Measurements from ENCODE around the gene FSIP1.
A peak's percentile ranks its signal among the peaks of the same experiment; 100 is the strongest.

The FSIP1 gene

DNA sequence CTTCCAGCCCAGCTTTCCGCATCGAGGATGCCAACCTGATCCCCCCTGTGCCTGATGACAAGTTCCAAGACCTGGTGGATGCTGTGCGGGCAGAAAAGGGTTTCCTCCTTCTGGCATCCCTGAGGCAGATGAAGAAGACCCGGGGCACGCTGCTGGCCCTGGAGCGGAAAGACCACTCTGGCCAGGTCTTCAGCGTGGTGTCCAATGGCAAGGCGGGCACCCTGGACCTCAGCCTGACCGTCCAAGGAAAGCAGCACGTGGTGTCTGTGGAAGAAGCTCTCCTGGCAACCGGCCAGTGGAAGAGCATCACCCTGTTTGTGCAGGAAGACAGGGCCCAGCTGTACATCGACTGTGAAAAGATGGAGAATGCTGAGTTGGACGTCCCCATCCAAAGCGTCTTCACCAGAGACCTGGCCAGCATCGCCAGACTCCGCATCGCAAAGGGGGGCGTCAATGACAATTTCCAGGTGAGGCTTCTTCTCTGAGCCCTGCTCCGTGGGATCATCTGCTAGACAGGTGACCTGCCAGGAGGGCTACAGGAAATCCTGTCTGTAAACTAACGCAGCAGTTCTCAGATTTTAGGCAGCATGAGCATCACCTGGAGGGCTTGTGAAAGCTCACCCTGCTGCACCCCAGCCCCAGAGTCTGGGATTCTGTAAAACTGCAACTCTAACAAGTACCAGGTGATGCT lies 200.2 kb downstream of the FSIP1 start:
- no peak overlapping the region for H3K4me3 ChIP-seq (ENCODE audit: insufficient read depth, low read depth, low read length, poor library complexity, severe bottlenecking)

DNA sequence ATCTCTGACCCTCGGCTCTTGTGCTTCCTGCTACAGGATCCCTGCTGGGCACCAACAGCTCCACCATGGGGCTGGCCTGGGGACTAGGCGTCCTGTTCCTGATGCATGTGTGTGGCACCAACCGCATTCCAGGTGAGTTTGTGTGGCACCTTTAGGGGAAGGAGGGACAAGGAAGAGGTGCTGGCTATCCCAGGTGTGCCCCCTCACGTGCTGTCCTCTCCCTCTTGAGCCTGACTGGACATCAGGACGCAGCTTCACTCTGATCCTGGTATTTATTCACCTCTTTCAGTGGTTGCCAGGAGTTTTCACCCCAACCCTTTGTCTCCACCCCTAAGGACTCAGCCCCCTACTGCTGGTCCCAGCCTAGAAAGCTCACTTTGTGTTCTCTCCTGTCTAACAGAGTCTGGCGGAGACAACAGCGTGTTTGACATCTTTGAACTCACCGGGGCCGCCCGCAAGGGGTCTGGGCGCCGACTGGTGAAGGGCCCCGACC lies 200.8 kb downstream of the FSIP1 start:
- H3K4me3 ChIP-seq (ENCODE audit: insufficient read depth, low read depth, low read length, poor library complexity, severe bottlenecking): no peak overlapping the region
- DNase-seq: no peak
- peaks cover 6% of the 10 kb centered on the region for H3K27me3 ChIP-seq (replicated peaks; ENCODE audit: control insufficient read depth, insufficient read depth, low read length, poor library complexity, severe bottlenecking)
- H3K36me3 ChIP-seq (ENCODE audit: control insufficient read depth, insufficient read depth, low read length): no peaks in the 10 kb centered on the region
- H3K27ac ChIP-seq (ENCODE audit: insufficient read depth, low read length, poor library complexity, severe bottlenecking): no peak overlapping the region
- peaks cover 11% of the 10 kb centered on the region for H3K4me1 ChIP-seq (ENCODE audit: control insufficient read depth, insufficient read depth, low read length, poor library complexity, severe bottlenecking)
- no peaks in the 10 kb centered on the region for H3K9me3 ChIP-seq (ENCODE audit: control insufficient read depth, low read length)

More for the DNA sequence above, 200.2 kb downstream of the FSIP1 start:
- no peak for DNase-seq
- Histone ChIP-seq H3K27ac (ENCODE audit: insufficient read depth, low read length, poor library complexity, severe bottlenecking) (no peak overlapping the region), H3K27me3 (replicated peaks; ENCODE audit: control insufficient read depth, insufficient read depth, low read length, poor library complexity, severe bottlenecking) (peaks cover 6% of the 10 kb centered on the region), H3K4me1 (ENCODE audit: control insufficient read depth, insufficient read depth, low read length, poor library complexity, severe bottlenecking) (peaks cover 11% of the 10 kb centered on the region), H3K9me3 (ENCODE audit: control insufficient read depth, low read length) (no peaks in the 10 kb centered on the region), H3K36me3 (ENCODE audit: control insufficient read depth, insufficient read depth, low read length) (no peaks in the 10 kb centered on the region)

DNA sequence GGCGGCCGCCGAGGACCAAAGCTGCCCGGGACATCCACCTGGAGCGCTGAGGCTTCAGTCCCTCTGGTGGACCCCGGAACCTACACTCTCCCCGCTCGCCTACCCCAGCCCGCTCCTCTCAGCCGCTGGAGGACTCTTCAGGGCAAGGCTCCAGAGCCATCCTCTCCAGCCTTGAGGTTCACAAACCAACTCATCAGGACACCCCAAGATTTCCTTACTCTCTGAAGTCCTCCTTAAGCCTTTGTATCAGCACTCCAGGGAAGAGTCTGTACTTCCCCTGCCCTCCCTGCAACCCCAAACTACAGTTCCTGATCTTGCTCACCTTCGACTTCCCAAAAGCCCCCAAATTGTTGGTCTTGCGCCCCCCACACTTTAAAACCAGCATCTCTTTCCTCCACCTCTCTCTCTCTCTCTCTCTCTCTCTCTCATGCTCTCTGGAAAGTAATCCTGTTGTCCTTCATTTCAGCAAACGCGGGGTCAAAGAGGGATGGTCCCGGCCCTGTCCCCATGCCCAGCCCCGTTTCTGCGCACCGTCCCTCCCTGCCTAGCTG lies 201.3 kb downstream of the FSIP1 start:
- no peak overlapping the region for H3K27ac ChIP-seq (ENCODE audit: insufficient read depth, low read length, poor library complexity, severe bottlenecking)
- H3K36me3 ChIP-seq (ENCODE audit: control insufficient read depth, insufficient read depth, low read length): no peaks in the 10 kb centered on the region
- H3K9me3 ChIP-seq (ENCODE audit: control insufficient read depth, low read length): no peaks in the 10 kb centered on the region
- H3K27me3 ChIP-seq (replicated peaks; ENCODE audit: control insufficient read depth, insufficient read depth, low read length, poor library complexity, severe bottlenecking): peaks cover 6% of the 10 kb centered on the region
- peaks cover 11% of the 10 kb centered on the region for H3K4me1 ChIP-seq (ENCODE audit: control insufficient read depth, insufficient read depth, low read length, poor library complexity, severe bottlenecking)
- DNase-seq: no peak
- H3K4me3 ChIP-seq (ENCODE audit: insufficient read depth, low read depth, low read length, poor library complexity, severe bottlenecking): peak overlapping the region; percentile 56

DNA sequence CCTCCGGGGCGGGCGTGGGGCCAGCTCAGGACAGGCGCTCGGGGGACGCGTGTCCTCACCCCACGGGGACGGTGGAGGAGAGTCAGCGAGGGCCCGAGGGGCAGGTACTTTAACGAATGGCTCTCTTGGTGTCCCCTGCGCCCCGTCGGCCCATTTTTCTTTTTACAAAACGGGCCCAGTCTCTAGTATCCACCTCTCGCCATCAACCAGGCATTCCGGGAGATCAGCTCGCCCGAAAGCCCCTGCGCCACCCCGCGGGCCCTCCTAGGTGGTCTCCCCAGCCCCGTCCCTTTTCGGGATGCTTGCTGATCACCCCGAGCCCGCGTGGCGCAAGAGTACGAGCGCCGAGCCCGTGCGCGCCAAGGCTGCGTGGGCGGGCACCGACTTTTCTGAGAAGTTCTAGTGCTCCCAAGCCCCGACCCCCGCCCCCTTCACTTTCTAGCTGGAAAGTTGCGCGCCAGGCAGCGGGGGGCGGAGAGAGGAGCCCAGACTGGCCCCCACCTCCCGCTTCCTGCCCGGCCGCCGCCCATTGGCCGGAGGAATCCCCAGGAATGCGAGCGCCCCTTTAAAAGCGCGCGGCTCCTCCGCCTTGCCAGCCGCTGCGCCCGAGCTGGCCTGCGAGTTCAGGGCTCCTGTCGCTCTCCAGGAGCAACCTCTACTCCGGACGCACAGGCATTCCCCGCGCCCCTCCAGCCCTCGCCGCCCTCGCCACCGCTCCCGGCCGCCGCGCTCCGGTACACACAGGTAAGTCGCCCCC lies 202.0 kb downstream of the FSIP1 start, which contains the start of gene THBS1:
Gene THBS1 (plus strand): TSS at position 595 of the 757 bp plus-strand sequence. CDS start 779 bp downstream, outside the sequence.
- peak in 2 of 3 donors; percentile 12 to 14 for DNase-seq
- Histone ChIP-seq H3K36me3 (ENCODE audit: control insufficient read depth, insufficient read depth, low read length) (no peaks in the 10 kb centered on the region), H3K4me3 (ENCODE audit: insufficient read depth, low read depth, low read length, poor library complexity, severe bottlenecking) (peak within 1 kb of the TSS; percentile 56), H3K9me3 (ENCODE audit: control insufficient read depth, low read length) (no peaks in the 10 kb centered on the region), H3K4me1 (ENCODE audit: control insufficient read depth, insufficient read depth, low read length, poor library complexity, severe bottlenecking) (peaks cover 11% of the 10 kb centered on the region), H3K27me3 (replicated peaks; ENCODE audit: control insufficient read depth, insufficient read depth, low read length, poor library complexity, severe bottlenecking) (peaks cover 6% of the 10 kb centered on the region), H3K27ac (ENCODE audit: insufficient read depth, low read length, poor library complexity, severe bottlenecking) (no peak within 1 kb of the TSS)

DNA sequence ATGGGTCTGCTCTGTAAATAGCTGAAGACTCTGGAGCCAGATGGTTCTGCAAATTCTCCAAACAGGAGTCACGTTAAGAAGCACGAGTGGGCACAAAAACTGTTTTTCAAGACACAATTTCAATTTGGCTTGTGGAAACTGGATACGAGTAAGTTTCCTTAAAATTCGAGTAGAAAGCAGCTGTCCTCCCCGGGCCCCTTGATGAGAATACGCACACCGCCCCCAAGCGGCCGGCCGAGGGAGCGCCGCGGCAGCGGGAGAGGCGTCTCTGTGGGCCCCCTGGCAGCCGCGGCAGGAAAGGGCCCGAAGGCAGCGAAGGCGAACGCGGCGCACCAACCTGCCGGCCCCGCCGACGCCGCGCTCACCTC lies 202.5 kb downstream of the FSIP1 start:
- Histone ChIP-seq H3K36me3 (ENCODE audit: control insufficient read depth, insufficient read depth, low read length) (no peaks in the 10 kb centered on the region), H3K27ac (ENCODE audit: insufficient read depth, low read length, poor library complexity, severe bottlenecking) (no peak overlapping the region), H3K27me3 (replicated peaks; ENCODE audit: control insufficient read depth, insufficient read depth, low read length, poor library complexity, severe bottlenecking) (peaks cover 6% of the 10 kb centered on the region), H3K4me1 (ENCODE audit: control insufficient read depth, insufficient read depth, low read length, poor library complexity, severe bottlenecking) (peaks cover 11% of the 10 kb centered on the region), H3K9me3 (ENCODE audit: control insufficient read depth, low read length) (no peaks in the 10 kb centered on the region), H3K4me3 (ENCODE audit: insufficient read depth, low read depth, low read length, poor library complexity, severe bottlenecking) (peak overlapping the region; percentile 56)
- peak; percentile 72 to 79 (median 72) for DNase-seq

DNA sequence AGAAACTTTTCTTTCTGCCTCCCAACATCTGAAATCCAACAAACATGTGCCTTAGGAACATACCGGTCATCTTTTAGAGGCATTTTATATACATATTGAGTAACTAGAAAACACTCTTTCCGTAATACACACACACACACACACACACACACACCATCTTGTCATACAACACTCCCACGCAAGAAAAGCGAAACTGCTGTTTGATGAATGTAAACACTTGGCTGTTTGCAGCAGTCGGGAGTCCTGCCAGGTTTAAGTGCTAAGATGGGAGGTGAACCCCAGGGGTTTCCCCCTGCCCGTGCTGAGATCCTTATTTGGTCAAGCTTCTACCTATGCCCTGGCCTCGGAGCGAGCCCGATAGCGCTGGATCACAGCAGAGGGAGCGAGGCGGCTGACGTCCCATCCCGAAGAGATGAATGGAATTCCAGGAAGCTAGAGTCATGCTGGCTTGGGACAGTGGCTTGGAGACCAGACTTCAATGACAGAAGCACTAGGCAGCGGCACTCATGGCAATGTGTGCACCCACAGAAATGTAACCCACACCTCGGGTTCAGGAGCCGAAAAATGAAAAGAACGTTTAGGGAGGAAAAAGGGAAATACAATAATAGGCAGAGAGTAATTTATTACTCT lies 203.0 kb downstream of the FSIP1 start:
- H3K4me1 ChIP-seq (ENCODE audit: control insufficient read depth, insufficient read depth, low read length, poor library complexity, severe bottlenecking): peaks cover 11% of the 10 kb centered on the region
- H3K27me3 ChIP-seq (replicated peaks; ENCODE audit: control insufficient read depth, insufficient read depth, low read length, poor library complexity, severe bottlenecking): peaks cover 6% of the 10 kb centered on the region
- no peak for DNase-seq
- no peaks in the 10 kb centered on the region for H3K36me3 ChIP-seq (ENCODE audit: control insufficient read depth, insufficient read depth, low read length)
- no peaks in the 10 kb centered on the region for H3K9me3 ChIP-seq (ENCODE audit: control insufficient read depth, low read length)
- peak overlapping the region; percentile 56 for H3K4me3 ChIP-seq (ENCODE audit: insufficient read depth, low read depth, low read length, poor library complexity, severe bottlenecking)
- no peak overlapping the region for H3K27ac ChIP-seq (ENCODE audit: insufficient read depth, low read length, poor library complexity, severe bottlenecking)

DNA sequence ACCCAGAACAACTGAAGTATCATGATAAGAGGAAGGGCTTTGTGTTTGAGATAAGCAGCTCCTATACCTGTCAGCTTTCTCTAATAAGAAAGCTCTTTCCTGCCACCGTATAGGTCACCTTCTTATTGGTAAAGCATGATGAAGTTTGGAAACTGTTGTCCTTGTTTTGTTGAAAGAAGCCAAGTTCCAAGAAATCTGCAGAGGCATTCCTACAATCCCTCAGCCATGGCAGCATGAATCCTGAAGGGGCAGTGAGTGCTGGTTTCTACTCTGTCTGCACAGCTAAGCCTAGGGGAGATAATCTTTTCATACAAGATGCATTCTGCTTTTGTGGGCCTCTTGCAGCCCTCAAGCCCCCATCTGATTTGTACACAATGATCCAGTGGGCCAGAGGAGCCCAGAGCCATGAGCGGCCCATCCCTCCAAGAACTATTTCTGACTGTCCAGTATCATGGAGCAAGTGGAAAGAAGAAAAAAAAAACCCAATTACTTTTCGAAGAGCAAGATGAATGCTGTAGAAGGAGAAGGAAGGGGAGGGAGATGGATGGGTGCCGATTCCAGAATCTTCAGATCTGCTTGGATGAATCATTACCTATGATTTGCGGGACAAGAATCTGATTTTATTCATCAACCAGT lies 203.7 kb downstream of the FSIP1 start:
- DNase-seq: no peak
- Histone ChIP-seq H3K27ac (ENCODE audit: insufficient read depth, low read length, poor library complexity, severe bottlenecking) (no peak overlapping the region), H3K4me1 (ENCODE audit: control insufficient read depth, insufficient read depth, low read length, poor library complexity, severe bottlenecking) (peaks cover 11% of the 10 kb centered on the region), H3K36me3 (ENCODE audit: control insufficient read depth, insufficient read depth, low read length) (no peaks in the 10 kb centered on the region), H3K9me3 (ENCODE audit: control insufficient read depth, low read length) (no peaks in the 10 kb centered on the region), H3K4me3 (ENCODE audit: insufficient read depth, low read depth, low read length, poor library complexity, severe bottlenecking) (no peak overlapping the region), H3K27me3 (replicated peaks; ENCODE audit: control insufficient read depth, insufficient read depth, low read length, poor library complexity, severe bottlenecking) (peaks cover 6% of the 10 kb centered on the region)

DNA sequence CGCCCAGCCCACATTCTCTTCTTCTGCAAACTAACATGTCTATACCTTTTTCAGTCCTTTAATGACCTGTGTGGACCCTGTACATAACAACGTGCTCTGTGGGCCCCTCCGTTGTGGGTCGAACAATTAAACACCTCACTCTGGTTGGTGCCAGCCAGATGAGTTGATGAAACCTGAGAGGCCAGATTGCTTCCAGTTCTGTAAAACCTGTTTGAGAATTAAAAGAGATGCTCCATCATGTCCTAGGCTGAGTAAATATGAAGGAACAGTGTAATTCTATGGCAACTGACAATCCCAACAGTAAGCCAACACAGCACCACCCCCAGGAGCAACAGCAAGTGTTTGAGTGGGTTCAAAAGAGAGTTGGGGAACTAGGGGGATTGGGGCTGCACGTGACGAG lies 207.5 kb downstream of the FSIP1 start:
- no peaks in the 10 kb centered on the region for H3K36me3 ChIP-seq (ENCODE audit: control insufficient read depth, insufficient read depth, low read length)
- DNase-seq: no peak

DNA sequence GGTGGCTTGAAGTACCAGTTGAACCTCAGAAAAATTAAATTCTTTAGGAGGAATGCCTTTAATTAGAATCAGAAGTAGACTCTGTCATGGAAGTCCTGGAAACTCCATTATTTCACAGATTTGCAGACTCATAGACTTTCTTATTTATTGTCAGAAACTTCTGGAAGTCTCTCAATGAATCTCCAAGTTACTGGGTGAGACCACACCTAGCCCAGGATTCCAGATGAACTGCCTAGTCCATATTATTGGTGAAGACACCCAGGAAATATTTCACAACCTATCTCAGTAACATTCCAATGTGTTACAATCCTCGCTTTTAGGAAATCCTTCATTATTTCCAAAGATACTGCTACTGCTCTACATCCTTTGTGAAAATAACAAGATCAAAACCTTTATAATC lies 208.2 kb downstream of the FSIP1 start:
- Histone ChIP-seq H3K27ac (ENCODE audit: insufficient read depth, low read length, poor library complexity, severe bottlenecking) (no peak overlapping the region), H3K4me3 (ENCODE audit: insufficient read depth, low read depth, low read length, poor library complexity, severe bottlenecking) (no peak overlapping the region), H3K27me3 (replicated peaks; ENCODE audit: control insufficient read depth, insufficient read depth, low read length, poor library complexity, severe bottlenecking) (no peaks in the 10 kb centered on the region), H3K36me3 (ENCODE audit: control insufficient read depth, insufficient read depth, low read length) (no peaks in the 10 kb centered on the region), H3K9me3 (ENCODE audit: control insufficient read depth, low read length) (no peaks in the 10 kb centered on the region), H3K4me1 (ENCODE audit: control insufficient read depth, insufficient read depth, low read length, poor library complexity, severe bottlenecking) (no peaks in the 10 kb centered on the region)
- DNase-seq: no peak

More for the DNA sequence above, 207.5 kb downstream of the FSIP1 start:
- Histone ChIP-seq H3K9me3 (ENCODE audit: control insufficient read depth, low read length) (no peaks in the 10 kb centered on the region), H3K27ac (ENCODE audit: insufficient read depth, low read length, poor library complexity, severe bottlenecking) (no peak overlapping the region), H3K4me1 (ENCODE audit: control insufficient read depth, insufficient read depth, low read length, poor library complexity, severe bottlenecking) (no peaks in the 10 kb centered on the region), H3K4me3 (ENCODE audit: insufficient read depth, low read depth, low read length, poor library complexity, severe bottlenecking) (no peak overlapping the region), H3K27me3 (replicated peaks; ENCODE audit: control insufficient read depth, insufficient read depth, low read length, poor library complexity, severe bottlenecking) (no peaks in the 10 kb centered on the region)
